ENCODE measurements around the gene TMEM151B.

Gene TMEM151B

GRCh38 chr6:44269921-44270525, at the start of gene TMEM151B:
TMEM151B (plus strand) TSS chr6:44270450; CDS start chr6:44270743, 293 bp downstream.
- no peak for DNase-seq

- no peak for DNase-seq
These were observed 49.3 kb upstream of the TMEM151B start for GRCh38 chr6:44220913-44221290.

- DNase-seq, result peak; percentile 93
These were observed 48.8 kb upstream of the TMEM151B start for GRCh38 chr6:44221291-44221960.

- DNase-seq, result no peak
These were observed 48.3 kb upstream of the TMEM151B start for GRCh38 chr6:44221961-44222335.

- peak; percentile 59 for DNase-seq
These were observed 47.5 kb upstream of the TMEM151B start for GRCh38 chr6:44222486-44223318.

- peak; percentile 91 for DNase-seq
These were observed 46.8 kb upstream of the TMEM151B start, which contains the start of gene SLC29A1 for GRCh38 chr6:44223319-44224028. SLC29A1 (plus strand) TSS chr6:44223595; CDS start chr6:44227314, 3,719 bp downstream.

GRCh38 chr6:44224029-44224964, 46.0 kb upstream of the TMEM151B start:
- DNase-seq, result no peak

GRCh38 chr6:44224965-44225305, 45.3 kb upstream of the TMEM151B start:
- no peak for DNase-seq

GRCh38 chr6:44225579-44226325, 44.5 kb upstream of the TMEM151B start:
- DNase-seq, result no peak

GRCh38 chr6:44226368-44227147, 43.7 kb upstream of the TMEM151B start:
- peak; percentile 65 for DNase-seq

- DNase-seq, result peak; percentile 53
These were observed 43.0 kb upstream of the TMEM151B start for GRCh38 chr6:44227148-44227793.

- DNase-seq, result no peak
These were observed 42.2 kb upstream of the TMEM151B start for GRCh38 chr6:44228031-44228430.

GRCh38 chr6:44228433-44228832, 41.8 kb upstream of the TMEM151B start:
- no peak for DNase-seq

GRCh38 chr6:44228836-44229235, 41.4 kb upstream of the TMEM151B start:
- DNase-seq, result no peak

GRCh38 chr6:44229376-44230033, 40.7 kb upstream of the TMEM151B start:
- DNase-seq, result peak; percentile 12

GRCh38 chr6:44230034-44230675, 40.1 kb upstream of the TMEM151B start:
- DNase-seq, result peak; percentile 3

- peak; percentile 15 for DNase-seq
These were observed 38.8 kb upstream of the TMEM151B start for GRCh38 chr6:44231426-44231825.

- DNase-seq, result peak; percentile 23
These were observed 37.3 kb upstream of the TMEM151B start for GRCh38 chr6:44232676-44233566.
